Left lung (tissue), 10 donors: ENCODE data around the gene RFXAP. TPM values are rescaled to one million over a fixed set of nuclear protein-coding genes. Genes with fewer than 3 reads are reported as not detected.

Experiments
- ATAC-seq: fragments of 200-7000 bp; cut with Tn5 transposase; one replicate; pipeline ENCODE4 v1.9.1; 2020; ENCODE audit warnings: moderate library complexity
- DNase-seq, 4 donors: peaks; one replicate each; pipeline ENCODE4 v3.0.0-alpha.2; 2013 to 2020
- H3K27ac ChIP-seq, 2 donors: fragments of 200-600 bp; sonication (generic) in 1 of 2; one replicate each; pipeline versions ENCODE4 v1.5.0 to v1.8.0; 2020 to 2021
- H3K27me3 ChIP-seq, 2 donors: fragments of 200-600 bp; sonication (generic) in 1 of 2; one replicate each; pipeline versions ENCODE4 v1.5.0 to v1.8.0; 2020 to 2021
- H3K36me3 ChIP-seq, 2 donors: fragments of 200-600 bp; sonication (generic) in 1 of 2; one replicate each; pipeline versions ENCODE4 v1.5.0 to v1.8.0; 2020 to 2021
- H3K4me1 ChIP-seq, 2 donors: fragments of 200-600 bp; one replicate each; pipeline ENCODE4 v1.8.0; 2021
- H3K4me3 ChIP-seq, 2 donors: fragments of 200-600 bp; sonication (generic) in 1 of 2; one replicate each; pipeline versions ENCODE4 v1.5.0 to v1.8.0; 2020 to 2021; ENCODE audit warnings: mild to moderate bottlenecking in 1 of 2
- H3K9me3 ChIP-seq, 2 donors: fragments of 200-600 bp; sonication (generic) in 1 of 2; one replicate each; pipeline versions ENCODE4 v1.5.0 to v1.8.0; 2020 to 2021
- CTCF ChIP-seq, 2 donors: fragments of 200-600 bp; sonication (generic) in 1 of 2; IDR thresholded peaks; one replicate each; pipeline versions ENCODE4 v1.5.0 to v1.8.0; 2021; ENCODE audit warnings: antibody characterized with exemption in 2 of 2
- intact Hi-C, 2 donors: fragments of 100-400 bp; cut with DNase I; formaldehyde crosslinking; loops; one replicate each; pipeline versions ENCODE4 v1.11.2 to v1.14.2; 2022
- polyA plus RNA-seq, 6 donors: library from polyadenylated mRNA; unstranded; fragments of 120-200 nt; gene quantifications; one replicate each; pipeline ENCODE4 v1.2.1, GENCODE V29; 2013; ENCODE audit not compliant: insufficient read length in 6 of 6
- total RNA-seq, 2 donors: library from RNA; stranded (reverse); fragmentation: NEBNext Ultra II Directional; extraction: Animal tissue kit (Norgen Biotek cat#: 25700); gene quantifications; one replicate each; pipeline ENCODE4 v1.2.1, GENCODE V29; 2021
- donor health status: DM: no; HTN: yes; CAD: no.
- donor health status: DM: no; HTN: no; CAD: no.

The RFXAP gene
- total and polyA plus RNA-seq, 8 donors, result 3.6 to 23.4 (median 17.8) TPM

DNA sequence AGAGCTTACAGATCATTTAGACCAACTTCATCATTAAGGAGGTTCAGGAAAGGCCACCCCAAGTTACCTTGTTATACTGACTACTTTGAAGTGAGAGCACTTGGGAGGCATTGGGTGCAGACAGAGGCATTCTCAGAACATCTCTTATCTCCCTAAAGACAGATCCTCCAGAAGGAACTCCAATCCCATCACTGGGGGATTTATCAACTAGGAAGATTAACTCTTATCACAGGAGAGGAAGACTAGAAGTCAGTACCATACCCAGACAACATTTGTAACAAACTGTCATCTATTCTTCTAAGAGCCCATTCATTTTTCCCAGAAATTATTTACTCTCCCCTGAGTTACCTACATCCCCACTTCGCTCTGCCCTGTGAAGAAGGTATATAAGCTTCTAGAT, 5.8 kb upstream of the RFXAP start:
- Histone ChIP-seq H3K9me3 (no peaks in the 10 kb centered on the region), H3K27ac (no peak overlapping the region), H3K4me3 (no peak overlapping the region), H3K27me3 (no peaks in the 10 kb centered on the region), H3K36me3 (no peaks in the 10 kb centered on the region), H3K4me1 (peaks cover 0 to 7% of the 10 kb centered on the region in 2 donors)
- no peak for ATAC-seq
- intact Hi-C loops, result no loop called here
- no peak for DNase-seq
- no peak for TF ChIP-seq CTCF (IDR thresholded peaks at IDR 0.05)

- DNase-seq (peak in 2 of 4 donors; percentile 41 to 74), ATAC-seq (no peak)
- intact Hi-C loops, result no loop called here
- H3K27me3 ChIP-seq, result no peaks in the 10 kb centered on the region
- H3K27ac ChIP-seq, result no peak overlapping the region
- peaks cover 0 to 7% of the 10 kb centered on the region in 2 donors for H3K4me1 ChIP-seq
- H3K4me3 ChIP-seq, result no peak overlapping the region
- no peaks in the 10 kb centered on the region for H3K36me3 ChIP-seq
- H3K9me3 ChIP-seq, result no peaks in the 10 kb centered on the region
- TF ChIP-seq CTCF (IDR thresholded peaks at IDR 0.05), result no peak
Observed at GRCh38 chr13:36814465-36814864, 4.6 kb upstream of the RFXAP start.

- Histone ChIP-seq H3K36me3 (no peaks in the 10 kb centered on the region), H3K4me1 (peaks cover 2 to 12% of the 10 kb centered on the region in 2 donors), H3K9me3 (no peaks in the 10 kb centered on the region), H3K27ac (no peak overlapping the region), H3K27me3 (no peaks in the 10 kb centered on the region), H3K4me3 (no peak overlapping the region)
- DNase-seq (no peak), ATAC-seq (no peak)
- no peak for TF ChIP-seq CTCF (IDR thresholded peaks at IDR 0.05)
- intact Hi-C loops, result no loop called here
Observed at GRCh38 chr13:36815062-36815461, 4.0 kb upstream of the RFXAP start.

- peak; percentile 7 for ATAC-seq
- Histone ChIP-seq H3K27me3 (no peaks in the 10 kb centered on the region), H3K27ac (peak overlapping the region; percentile 60 to 80)
Observed at GRCh38 chr13:36817996-36818803, 822 bp upstream of the RFXAP start.

More at GRCh38 chr13:36817996-36818803, 822 bp upstream of the RFXAP start:
- Histone ChIP-seq H3K4me1 (peaks cover 9 to 33% of the 10 kb centered on the region in 2 donors), H3K36me3 (no peaks in the 10 kb centered on the region), H3K9me3 (no peaks in the 10 kb centered on the region), H3K4me3 (peak overlapping the region; percentile 78)
- no peak for DNase-seq
- TF ChIP-seq CTCF (IDR thresholded peaks at IDR 0.05), result no peak
- intact Hi-C loops, result no loop called here
